Nephron (organoid): ENCODE results near the gene THBD.
A peak's percentile ranks its signal among the peaks of the same experiment; 100 is the strongest.

Source experiments
- H3K27ac Mint-ChIP-seq, 3 experiments: 2 replicates each; pipeline ENCODE4 v1.8.0; 2020; ENCODE audit warnings: mixed read lengths in 3 of 3, mild to moderate bottlenecking in 2 of 3, moderate library complexity in 1 of 3
- H3K27me3 Mint-ChIP-seq: 2 replicates; pipeline ENCODE4 v1.8.0; 2021; ENCODE audit warnings: low read depth, mild to moderate bottlenecking, moderate library complexity, mixed read lengths
- H3K36me3 Mint-ChIP-seq: 2 replicates; pipeline ENCODE4 v1.8.0; 2020; ENCODE audit warnings: low read depth, mixed read lengths
- H3K4me1 Mint-ChIP-seq: 2 replicates; pipeline ENCODE4 v1.8.0; 2020; ENCODE audit warnings: mixed read lengths
- H3K4me3 Mint-ChIP-seq, 3 experiments: 2 replicates each; pipeline ENCODE4 v1.8.0; 2020; ENCODE audit warnings: mild to moderate bottlenecking in 3 of 3, mixed read lengths in 3 of 3, moderate library complexity in 2 of 3
- H3K9me3 Mint-ChIP-seq: 2 replicates; pipeline ENCODE4 v1.8.0; 2020; ENCODE audit warnings: mixed read lengths
- CTCF ChIP-seq, 3 experiments: fragments of 200-600 bp; sonication (generic); IDR thresholded peaks; one replicate each; pipeline ENCODE4 v1.5.0; 2021; ENCODE audit warnings: antibody characterized with exemption in 3 of 3; ENCODE audit not compliant: unreplicated experiment in 3 of 3

Gene THBD

DNA sequence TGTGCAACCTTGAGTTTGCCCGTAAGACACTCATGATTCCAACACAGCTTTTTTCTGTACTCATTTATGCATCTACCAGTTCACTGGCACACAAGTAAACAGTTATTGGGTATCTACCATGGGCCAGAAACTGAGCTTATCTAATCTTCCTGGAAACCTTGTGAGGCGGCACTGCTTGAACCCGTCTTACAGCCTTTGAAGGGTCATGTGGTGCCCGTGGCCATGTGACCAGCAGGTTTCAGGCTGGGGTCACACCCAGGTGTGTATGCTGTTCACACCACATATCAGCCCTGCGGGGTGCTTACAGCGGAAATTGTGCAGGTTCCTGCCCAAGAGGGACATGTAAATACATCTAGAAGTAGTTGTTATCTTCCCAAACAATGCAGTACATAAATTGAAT is 6.1 kb downstream of the THBD start:
- Mint-ChIP-seq H3K27ac (no peak overlapping the region), H3K27me3 (peaks cover 95% of the 10 kb centered on the region), H3K9me3 (no peaks in the 10 kb centered on the region), H3K4me1 (peaks cover 29% of the 10 kb centered on the region), H3K4me3 (no peak overlapping the region), H3K36me3 (no peaks in the 10 kb centered on the region)
- no peak for TF ChIP-seq CTCF (IDR thresholded peaks at IDR 0.05; ENCODE audit: unreplicated experiment in 3 of 3)

DNA sequence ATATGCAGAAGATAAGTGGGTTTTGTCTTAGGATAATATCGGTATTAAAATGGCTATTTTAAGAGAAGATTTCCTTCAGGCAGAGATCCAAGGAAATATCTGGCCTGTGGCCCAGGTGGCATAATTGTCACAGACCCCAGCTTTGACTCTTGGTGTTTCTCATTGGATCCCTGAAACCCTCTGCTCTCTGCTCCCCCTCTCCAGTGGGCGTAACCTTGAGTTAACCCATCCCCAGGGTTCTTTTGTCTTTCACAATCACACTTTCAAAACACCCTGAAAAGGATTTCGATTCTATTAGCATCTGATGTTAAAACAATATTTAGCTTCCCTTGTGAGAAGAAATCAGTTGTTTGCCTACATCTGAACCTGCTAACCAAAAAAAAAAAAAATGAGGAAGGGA is 7.2 kb downstream of the THBD start:
- Mint-ChIP-seq H3K27me3 (peaks cover 97% of the 10 kb centered on the region), H3K4me1 (peaks cover 28% of the 10 kb centered on the region), H3K27ac (no peak overlapping the region), H3K36me3 (no peaks in the 10 kb centered on the region), H3K9me3 (no peaks in the 10 kb centered on the region), H3K4me3 (no peak overlapping the region)
- TF ChIP-seq CTCF (IDR thresholded peaks at IDR 0.05; ENCODE audit: unreplicated experiment in 3 of 3): no peak

DNA sequence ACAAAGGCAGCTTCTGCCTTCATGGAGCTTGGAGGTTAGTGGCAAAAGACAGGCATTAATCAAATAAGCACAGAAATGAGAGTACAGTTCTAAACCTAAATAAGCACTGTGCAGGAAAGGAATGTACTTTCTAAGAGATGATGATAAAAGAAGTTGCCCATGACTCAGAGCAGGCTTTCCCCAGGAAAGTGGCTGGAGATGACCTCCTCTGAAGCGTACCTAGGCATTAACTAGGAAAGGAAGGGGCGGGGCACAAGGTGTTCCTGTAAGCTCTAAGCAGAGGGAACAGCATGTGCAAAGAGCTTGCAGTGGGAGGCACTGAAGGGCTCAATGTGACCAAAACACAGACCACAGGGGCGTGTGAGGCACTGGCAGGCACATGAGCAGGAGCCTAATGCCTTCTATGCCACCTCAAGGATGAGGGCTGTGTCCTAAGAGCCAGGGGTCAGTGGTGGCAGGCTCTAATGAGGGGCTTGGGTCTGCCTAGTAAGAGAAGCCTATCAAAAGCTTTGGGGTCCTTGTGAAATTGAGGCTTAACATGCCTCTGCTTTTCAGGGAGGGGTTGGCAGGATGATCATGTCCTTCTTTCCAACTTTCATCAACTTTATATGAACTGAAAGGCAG is 9.5 kb downstream of the THBD start:
- Mint-ChIP-seq H3K4me1 (peaks cover 16% of the 10 kb centered on the region), H3K27ac (no peak overlapping the region), H3K27me3 (peaks cover 93% of the 10 kb centered on the region), H3K36me3 (no peaks in the 10 kb centered on the region), H3K4me3 (no peak overlapping the region), H3K9me3 (no peaks in the 10 kb centered on the region)
- no peak for TF ChIP-seq CTCF (IDR thresholded peaks at IDR 0.05; ENCODE audit: unreplicated experiment in 3 of 3)

DNA sequence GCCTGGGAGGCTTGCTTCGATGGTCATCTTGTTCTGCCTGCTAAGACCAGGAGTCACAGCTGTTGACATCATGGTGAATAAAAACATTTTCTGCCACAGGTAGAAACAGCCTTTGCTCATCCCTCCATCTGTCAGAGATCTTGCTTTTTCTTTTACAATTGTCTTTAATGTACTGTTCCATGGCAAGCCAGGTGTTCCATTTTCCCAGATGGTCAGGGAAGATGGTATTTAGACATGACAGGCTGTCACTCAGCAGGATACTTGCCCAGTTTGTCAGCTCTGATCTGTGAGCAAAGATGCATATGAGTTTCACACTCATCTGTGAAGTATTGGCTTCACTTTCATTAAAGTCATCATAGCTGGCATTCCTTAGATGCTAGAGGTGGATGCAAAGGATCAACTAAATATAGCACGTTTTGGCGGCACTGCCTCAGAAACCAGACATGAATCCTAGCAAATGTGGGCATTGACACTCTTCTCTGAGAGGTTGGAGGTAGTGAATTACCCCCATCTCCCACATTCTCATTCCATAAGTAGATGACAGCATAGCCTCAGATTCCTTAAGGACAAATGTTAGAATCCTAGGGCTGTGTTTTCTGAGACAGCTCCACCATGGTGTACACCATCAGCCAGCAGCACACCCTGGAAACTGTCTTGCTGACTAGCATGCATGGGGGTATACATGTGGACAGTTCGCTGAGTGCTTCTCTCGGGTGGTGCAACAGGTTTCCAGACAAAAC is 10.2 kb downstream of the THBD start:
- H3K36me3 Mint-ChIP-seq: no peaks in the 10 kb centered on the region
- H3K4me1 Mint-ChIP-seq: peaks cover 13% of the 10 kb centered on the region
- no peak for TF ChIP-seq CTCF (IDR thresholded peaks at IDR 0.05; ENCODE audit: unreplicated experiment in 3 of 3)
- H3K4me3 Mint-ChIP-seq: no peak overlapping the region
- no peak overlapping the region for H3K27ac Mint-ChIP-seq
- H3K9me3 Mint-ChIP-seq: no peaks in the 10 kb centered on the region
- peaks cover 94% of the 10 kb centered on the region for H3K27me3 Mint-ChIP-seq

- Mint-ChIP-seq H3K4me1 (peaks cover 26% of the 10 kb centered on the region), H3K4me3 (peak overlapping the region in 1 of 3 experiments; percentile 23), H3K27me3 (peaks cover 94% of the 10 kb centered on the region), H3K9me3 (no peaks in the 10 kb centered on the region), H3K36me3 (no peaks in the 10 kb centered on the region), H3K27ac (peak overlapping the region in 1 of 3 experiments; percentile 3)
- no peak for TF ChIP-seq CTCF (IDR thresholded peaks at IDR 0.05; ENCODE audit: unreplicated experiment in 3 of 3)
Measured at GRCh38 chr20:23037017-23037481, 12.4 kb downstream of the THBD start.
